H1 (cell line): ENCODE measurements around the gene CNOT8. TPM values are rescaled to one million over a fixed set of nuclear protein-coding genes. Genes with fewer than 3 reads are reported as not detected.
A peak's percentile ranks its signal among the peaks of the same experiment; 100 is the strongest.

ENCODE experiments used
- CTCF ChIA-PET: fragments of 300-600 bp; sonication (Branson Sonifier 250); formaldehyde crosslinking; loops from one replicate; lab custom pipeline; 2021; ENCODE audit not compliant: partially characterized antibody; lab: Charles Lee
- POLR2A ChIA-PET: fragments of 300-600 bp; sonication (Branson Sonifier 250); formaldehyde crosslinking; loops from one replicate; lab custom pipeline; 2021; ENCODE audit warnings: inconsistent platforms; ENCODE audit not compliant: partially characterized antibody; lab: Charles Lee
- DNase-seq, 2 experiments: peaks; one replicate each; pipeline versions ENCODE4 v3.0.0 to v3.0.0-alpha.2; 2010 to 2022; ENCODE audit warnings: low spot score in 2 of 2, low read depth in 1 of 2, mixed read lengths in 1 of 2
- FAIRE-seq: peaks from 2 replicates; lab custom pipeline; 2011; peaks lifted over from hg19 to GRCh38; lab: Jason Lieb, UNC
- H2AFZ ChIP-seq: 2 replicates; pipeline ENCODE4 v1.8.1; 2012; ENCODE audit warnings: low read length, inconsistent platforms
- H2AK5ac ChIP-seq: 2 replicates; pipeline ENCODE4 v1.6.1; 2013; ENCODE audit warnings: low read depth, low read length
- H2BK120ac ChIP-seq: replicated peaks from 2 replicates; pipeline ENCODE3; 2013; ENCODE audit warnings: low read depth, low read length, inconsistent platforms
- H2BK12ac ChIP-seq: 2 replicates; pipeline ENCODE4 v1.6.1; 2013; ENCODE audit warnings: low read depth, low read length
- H2BK15ac ChIP-seq: 2 replicates; pipeline ENCODE4 v1.6.1; 2013; ENCODE audit warnings: low read length
- H2BK20ac ChIP-seq: 2 replicates; pipeline ENCODE4 v1.6.1; 2013; ENCODE audit warnings: low read length
- H2BK5ac ChIP-seq: 2 replicates; pipeline ENCODE4 v1.6.1; 2013; ENCODE audit warnings: low read depth, low read length
- H3K14ac ChIP-seq: 2 replicates; pipeline ENCODE4 v1.6.1; 2013; ENCODE audit warnings: inconsistent platforms; ENCODE audit not compliant: insufficient read length
- H3K18ac ChIP-seq: 2 replicates; pipeline ENCODE4 v1.6.1; 2013; ENCODE audit warnings: low read length; ENCODE audit errors: extremely low read depth
- H3K23ac ChIP-seq: 2 replicates; pipeline ENCODE4 v1.6.1; 2013; ENCODE audit warnings: inconsistent platforms; ENCODE audit not compliant: insufficient read length
- H3K23me2 ChIP-seq: 2 replicates; pipeline ENCODE4 v1.6.1; 2013; ENCODE audit warnings: low read depth, low read length
- H3K27ac ChIP-seq: 2 replicates; pipeline ENCODE4 v1.6.1; 2011; ENCODE audit warnings: low read depth, low read length, inconsistent platforms
- H3K27me3 ChIP-seq, 4 experiments: replicated peaks in 1 of 4; 1 replicate in 1 of 4; 2 replicates in 3 of 4; pipeline versions ENCODE4 v1.6.1 to v1.8.1; 2011 to 2013; ENCODE audit warnings: low read length in 3 of 4, mild to moderate bottlenecking in 3 of 4, inconsistent platforms in 2 of 4, mixed read lengths in 2 of 4, moderate library complexity in 1 of 4; ENCODE audit not compliant: control insufficient read depth in 3 of 4, insufficient read depth in 3 of 4; ENCODE audit errors: extremely low read depth in 1 of 4
- H3K36me3 ChIP-seq, 4 experiments: 2 replicates each; pipeline versions ENCODE4 v1.6.1 to v1.8.1; 2011 to 2013; ENCODE audit warnings: mild to moderate bottlenecking in 4 of 4, low read length in 3 of 4, moderate library complexity in 2 of 4, control low read depth in 1 of 4, inconsistent platforms in 1 of 4; ENCODE audit not compliant: insufficient read depth in 4 of 4, control insufficient read depth in 2 of 4
- H3K4ac ChIP-seq: replicated peaks from 2 replicates; pipeline ENCODE3; 2013; ENCODE audit warnings: low read length, low read depth, mixed read lengths, inconsistent platforms; ENCODE audit not compliant: insufficient read length
- H3K4me1 ChIP-seq, 4 experiments: replicated peaks in 1 of 4; 1 replicate in 1 of 4; 2 replicates in 3 of 4; pipeline versions ENCODE4 v1.6.1 to v1.8.1; 2011 to 2013; ENCODE audit warnings: low read length in 3 of 4, inconsistent platforms in 2 of 4, mixed read lengths in 1 of 4; ENCODE audit not compliant: insufficient read depth in 4 of 4, control insufficient read depth in 3 of 4
- H3K4me2 ChIP-seq, 2 experiments: 2 replicates each; pipeline versions ENCODE4 v1.6.1 to v1.8.1; 2011 to 2013; ENCODE audit warnings: low read depth in 2 of 2, low read length in 2 of 2, control low read depth in 1 of 2, inconsistent platforms in 1 of 2, mild to moderate bottlenecking in 1 of 2; ENCODE audit not compliant: insufficient read depth in 1 of 2
- H3K4me3 ChIP-seq, 4 experiments: fragments of 200-600, 300-600 bp in 1 of 4; sonication (generic), shearing (Covaris generic), sonication (Bioruptor Twin) in 1 of 4; 2 replicates each; pipeline versions ENCODE4 v1.5.1 to v1.8.1; 2011 to 2016; ENCODE audit warnings: low read length in 4 of 4, low read depth in 3 of 4, control low read depth in 2 of 4, inconsistent platforms in 2 of 4, mild to moderate bottlenecking in 2 of 4, mixed read lengths in 1 of 4, moderate library complexity in 1 of 4; ENCODE audit not compliant: insufficient read depth in 2 of 4; ENCODE audit errors: extremely low read depth in 1 of 4
- H3K56ac ChIP-seq: replicated peaks from 2 replicates; pipeline ENCODE3; 2013; ENCODE audit warnings: low read depth, mild to moderate bottlenecking, mixed read lengths, low read length, inconsistent platforms; ENCODE audit not compliant: insufficient read length
- H3K79me1 ChIP-seq: 2 replicates; pipeline ENCODE4 v1.6.1; 2013; ENCODE audit warnings: low read depth, low read length, control low read depth
- H3K79me2 ChIP-seq, 2 experiments: 2 replicates each; pipeline versions ENCODE4 v1.6.1 to v1.8.1; 2012 to 2013; ENCODE audit warnings: low read length in 2 of 2, mild to moderate bottlenecking in 2 of 2, inconsistent platforms in 1 of 2; ENCODE audit not compliant: insufficient read depth in 2 of 2, control insufficient read depth in 1 of 2
- H3K9ac ChIP-seq, 4 experiments: replicated peaks in 1 of 4; 1 replicate in 1 of 4; 2 replicates in 3 of 4; pipeline versions ENCODE4 v1.6.1 to v1.8.1; 2011 to 2013; ENCODE audit warnings: low read depth in 3 of 4, low read length in 3 of 4, control low read depth in 2 of 4, mild to moderate bottlenecking in 2 of 4, moderate library complexity in 2 of 4, inconsistent platforms in 1 of 4; ENCODE audit errors: extremely low read depth in 1 of 4
- H3K9me3 ChIP-seq, 2 experiments: 2 replicates each; pipeline versions ENCODE4 v1.6.1 to v1.8.1; 2012 to 2013; ENCODE audit warnings: mild to moderate bottlenecking in 2 of 2, moderate library complexity in 2 of 2, control low read depth in 1 of 2, inconsistent platforms in 1 of 2, low read depth in 1 of 2, low read length in 1 of 2, mixed read lengths in 1 of 2; ENCODE audit not compliant: insufficient read depth in 2 of 2
- H4K20me1 ChIP-seq, 2 experiments: replicated peaks in 1 of 2; 2 replicates each; pipeline versions ENCODE3 to v1.8.1; 2011 to 2013; ENCODE audit warnings: inconsistent platforms in 2 of 2, low read length in 2 of 2, mild to moderate bottlenecking in 1 of 2; ENCODE audit not compliant: insufficient read depth in 2 of 2, control insufficient read depth in 1 of 2
- H4K5ac ChIP-seq: 2 replicates; pipeline ENCODE4 v1.6.1; 2013; ENCODE audit warnings: low read length, low read depth, mixed read lengths, inconsistent platforms; ENCODE audit not compliant: insufficient read length
- H4K8ac ChIP-seq: 2 replicates; pipeline ENCODE4 v1.8.0; 2013; ENCODE audit warnings: mild to moderate bottlenecking, moderate library complexity, low read length, inconsistent platforms; ENCODE audit not compliant: insufficient read depth; ENCODE audit errors: extremely low read depth
- H4K91ac ChIP-seq: replicated peaks from 2 replicates; pipeline ENCODE3; 2013; ENCODE audit warnings: low read length, mixed read lengths, inconsistent platforms; ENCODE audit not compliant: insufficient read length
- CHD2 ChIP-seq: IDR thresholded peaks from 2 replicates; pipeline ENCODE4 v1.6.1; 2012; ENCODE audit warnings: low read length, improper control_type of control experiment
- CTBP2 ChIP-seq: IDR thresholded peaks from 2 replicates; pipeline ENCODE4 v1.7.0; 2011; ENCODE audit warnings: borderline replicate concordance, mild to moderate bottlenecking, moderate library complexity, mixed read lengths, low read length; ENCODE audit not compliant: insufficient read depth, insufficient read length
- NANOG ChIP-seq: IDR thresholded peaks from 2 replicates; pipeline ENCODE4 v1.6.1; 2011; ENCODE audit warnings: low read length, low read depth, mild to moderate bottlenecking, inconsistent platforms; ENCODE audit not compliant: insufficient read depth, poor library complexity, severe bottlenecking
- SP4 ChIP-seq: IDR thresholded peaks from 2 replicates; pipeline ENCODE4 v1.6.1; 2012; ENCODE audit warnings: low read length, inconsistent platforms
- WGBS, 2 experiments: shearing (Covaris generic) in 1 of 2; methylation state at CpG; one replicate each; pipeline versions ENCODE4 v1.1.6 to v1.1.7; 2013 to 2015; ENCODE audit warnings: low lambda C conversion rate in 2 of 2, mixed read lengths in 2 of 2, inconsistent platforms in 1 of 2, low coverage in 1 of 2, missing lambda C conversion rate in 1 of 2; ENCODE audit not compliant: insufficient replicate concordance in 2 of 2, insufficient coverage in 1 of 2, insufficient read length in 1 of 2; ENCODE audit errors: extremely low coverage in 1 of 2, missing lambda C conversion rate in 1 of 2; 5-methylcytosine and 5-hydroxymethylcytosine counted together
- polyA plus RNA-seq, 7 experiments: library from polyadenylated mRNA; depleted of rRNA in 3 of 7; stranded (reverse) in 5 of 7; unstranded in 2 of 7; fragments of >200 nt in 5 of 7; fragments of 200-250 nt in 2 of 7; gene quantifications; 1 replicate in 5 of 7; 2 replicates in 1 of 7; 4 replicates in 1 of 7; pipeline versions ENCODE4 v1.2.1 to v1.2.3, GENCODE V29; 2011 to 2013; ENCODE audit warnings: missing spikeins in 2 of 7, mixed read lengths in 2 of 7
- total RNA-seq: library from RNA; stranded (reverse); fragmentation: NEBNext Ultra II Directional; extraction: Animal tissue kit (Norgen Biotek cat#: 25700); gene quantifications from 2 replicates; pipeline ENCODE4 v1.2.1, GENCODE V29; 2021

Gene CNOT8
- total and polyA plus RNA-seq, 2 of the 8 experiments (the other 6 are each of a cell fraction or from before 2014, with no cell fraction given): 36.4 to 62.9 TPM

- H3K4ac ChIP-seq: no peak overlapping the region
- H3K23me2 ChIP-seq: no peaks in the 10 kb centered on the region
- FAIRE-seq (no peak), DNase-seq (no peak)
- 88% methylated on average over 4 of the region's 4 CpGs; no CpG with 5 or more reads in 1 of the 2 experiments for WGBS, 2 experiments
- no peaks in the 10 kb centered on the region for H3K27me3 ChIP-seq
- H4K8ac ChIP-seq: peak overlapping the region; percentile 31; the same call in 1 of the 2 replicates
- H3K79me1 ChIP-seq: peaks cover 5% of the 10 kb centered on the region
- no peak overlapping the region for H2BK15ac ChIP-seq
- H3K79me2 ChIP-seq: peaks cover 0 to 8% of the 10 kb centered on the region in 2 experiments; a peak in 1 of 4 replicates
- H3K4me2 ChIP-seq: no peak overlapping the region
- H3K9ac ChIP-seq: no peak overlapping the region
- H3K36me3 ChIP-seq: peaks cover 35 to 89% (median 72%) of the 10 kb centered on the region in 4 experiments
- H2BK20ac ChIP-seq: no peak overlapping the region
- no peak overlapping the region for H2AFZ ChIP-seq
- CTCF ChIA-PET: interaction anchor here (3.4 kb wide), 1 partner anchor 163 kb away, joined by 12 read pairs; no protein-coding TSS in a partner anchor
- H4K91ac ChIP-seq: no peak overlapping the region
- no peaks in the 10 kb centered on the region for H3K9me3 ChIP-seq
- H3K18ac ChIP-seq: no peak overlapping the region
- no peaks in the 10 kb centered on the region for H3K4me1 ChIP-seq
- H2BK120ac ChIP-seq: no peak overlapping the region
- no peak for TF ChIP-seq CTBP2
- no peak for TF ChIP-seq SP4
- no peak for TF ChIP-seq NANOG
- no peak for TF ChIP-seq CHD2
- no peak overlapping the region for H3K4me3 ChIP-seq
- no peak overlapping the region for H2AK5ac ChIP-seq
- no peak overlapping the region for H2BK5ac ChIP-seq
- H3K27ac ChIP-seq: no peak overlapping the region
- H4K20me1 ChIP-seq: peaks cover 4 to 20% of the 10 kb centered on the region in 2 experiments
- POLR2A ChIA-PET: interaction anchor here (1.1 kb wide), 1 partner anchor 12 kb away, joined by 3 read pairs; no protein-coding TSS in a partner anchor
- H3K23ac ChIP-seq: no peak overlapping the region
- H3K14ac ChIP-seq: no peak overlapping the region
- H4K5ac ChIP-seq: no peak overlapping the region
- no peak overlapping the region for H2BK12ac ChIP-seq
- H3K56ac ChIP-seq: no peak overlapping the region
Observed at GRCh38 chr5:154813158-154813557, 45.3 kb upstream of the CNOT8 start.
